GM06990 (cell line): Measurements from ENCODE around the gene NSUN6.

ENCODE experiments used
- DNase-seq: peaks from one replicate; pipeline ENCODE4 v3.0.0-alpha.2; 2011; ENCODE audit not compliant: insufficient read length; ENCODE audit errors: extremely low read depth
- H3K27me3 ChIP-seq: replicated peaks from 2 replicates; pipeline ENCODE4 v1.6.0; 2011; ENCODE audit warnings: low read length; ENCODE audit not compliant: control insufficient read depth, insufficient read depth
- H3K36me3 ChIP-seq: 2 replicates; pipeline ENCODE4 v1.5.1; 2011; ENCODE audit warnings: low read length; ENCODE audit not compliant: control insufficient read depth, insufficient read depth
- H3K4me3 ChIP-seq: replicated peaks from 2 replicates; pipeline ENCODE4 v1.5.1; 2011; ENCODE audit warnings: low read depth, mild to moderate bottlenecking, control low read depth, low read length
- CTCF ChIP-seq: IDR thresholded peaks from 2 replicates; pipeline ENCODE4 v1.5.1; 2011; ENCODE audit warnings: low read length, control low read depth, mild to moderate bottlenecking, inconsistent platforms; ENCODE audit not compliant: insufficient read depth, poor library complexity, severe bottlenecking

Gene NSUN6

GRCh38 chr10:18651324-18652007, at the start of gene NSUN6:
TSS of gene NSUN6 (minus strand) at chr10:18651587. CDS start at chr10:18651203, 384 bp downstream.
- H3K4me3 ChIP-seq: peak within 1 kb of the TSS; percentile 90
- TF ChIP-seq CTCF: no peak
- no peaks in the 10 kb centered on the region for H3K36me3 ChIP-seq
- DNase-seq: peak; percentile 91
- H3K27me3 ChIP-seq: no peaks in the 10 kb centered on the region

GRCh38 chr10:18699849-18700840, 48.8 kb upstream of the NSUN6 start:
- no peaks in the 10 kb centered on the region for H3K36me3 ChIP-seq
- no peak for TF ChIP-seq CTCF
- no peak for DNase-seq
- H3K4me3 ChIP-seq: no peak overlapping the region
- no peaks in the 10 kb centered on the region for H3K27me3 ChIP-seq

- no peak for TF ChIP-seq CTCF
- H3K4me3 ChIP-seq: no peak overlapping the region
- H3K27me3 ChIP-seq: no peaks in the 10 kb centered on the region
These were observed 39.2 kb upstream of the NSUN6 start for GRCh38 chr10:18690541-18690940.

GRCh38 chr10:18689498-18689897, 38.1 kb upstream of the NSUN6 start:
- DNase-seq: no peak
- no peak overlapping the region for H3K4me3 ChIP-seq
- H3K27me3 ChIP-seq: no peaks in the 10 kb centered on the region
- TF ChIP-seq CTCF: no peak
- H3K36me3 ChIP-seq: no peaks in the 10 kb centered on the region

More at GRCh38 chr10:18690541-18690940, 39.2 kb upstream of the NSUN6 start:
- DNase-seq: no peak
- H3K36me3 ChIP-seq: no peaks in the 10 kb centered on the region

GRCh38 chr10:18687706-18688105, 36.3 kb upstream of the NSUN6 start:
- Histone ChIP-seq H3K27me3 (no peaks in the 10 kb centered on the region), H3K36me3 (no peaks in the 10 kb centered on the region), H3K4me3 (no peak overlapping the region)
- TF ChIP-seq CTCF: no peak
- no peak for DNase-seq
